Femur (tissue), 1 donor: ENCODE data around the gene PNMA6E.
"Not testable (repeated sequence)": the region's sequence is repeated elsewhere in the genome, so short reads cannot be mapped to it uniquely, and the experiment has no call there.

ENCODE experiments used
- DNase-seq: peaks from one replicate; pipeline ENCODE4 v3.0.0-alpha.2; 2017

PNMA6E gene

DNA sequence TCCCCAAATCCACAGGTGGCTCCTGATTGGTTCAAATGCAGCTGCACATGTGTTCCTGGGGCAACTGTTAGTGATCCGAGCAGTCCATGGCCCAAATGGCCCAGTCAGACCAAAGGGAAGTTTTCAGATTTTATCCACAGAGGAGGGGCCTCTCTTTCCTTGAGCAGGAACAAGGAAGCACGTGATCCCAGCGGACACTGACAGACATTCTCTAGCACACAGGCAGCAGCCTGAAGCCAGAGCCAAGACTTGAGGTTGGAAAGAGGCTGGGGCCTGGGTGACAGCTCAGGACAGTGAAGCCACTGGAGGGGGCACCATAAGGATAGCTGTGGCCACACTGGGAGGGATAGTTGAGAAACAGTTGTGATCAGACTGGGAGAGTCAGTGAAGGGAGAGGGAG, 6.6 kb upstream of the PNMA6E start:
- peak; percentile 14 for DNase-seq

DNA sequence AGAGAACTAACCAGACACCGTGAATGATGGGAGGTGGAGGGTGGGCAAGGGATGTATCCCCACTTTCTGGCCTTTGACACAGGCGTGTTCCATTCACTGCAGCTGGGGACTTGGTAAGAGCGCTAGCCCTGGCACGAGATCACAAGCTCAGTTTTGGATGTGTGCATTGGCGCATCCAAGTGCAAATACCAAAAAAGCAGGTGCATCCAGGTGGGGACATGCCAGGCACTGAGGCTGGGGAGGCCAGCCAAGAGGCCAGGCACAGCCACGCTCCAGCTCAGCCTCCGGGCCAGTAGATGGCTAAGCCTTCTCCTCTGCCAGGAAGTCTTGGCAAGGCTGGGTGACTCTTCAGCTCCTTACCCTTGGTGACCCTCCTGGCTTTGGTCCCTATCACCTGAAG, 5.8 kb upstream of the PNMA6E start:
- peak; percentile 8 for DNase-seq

DNA sequence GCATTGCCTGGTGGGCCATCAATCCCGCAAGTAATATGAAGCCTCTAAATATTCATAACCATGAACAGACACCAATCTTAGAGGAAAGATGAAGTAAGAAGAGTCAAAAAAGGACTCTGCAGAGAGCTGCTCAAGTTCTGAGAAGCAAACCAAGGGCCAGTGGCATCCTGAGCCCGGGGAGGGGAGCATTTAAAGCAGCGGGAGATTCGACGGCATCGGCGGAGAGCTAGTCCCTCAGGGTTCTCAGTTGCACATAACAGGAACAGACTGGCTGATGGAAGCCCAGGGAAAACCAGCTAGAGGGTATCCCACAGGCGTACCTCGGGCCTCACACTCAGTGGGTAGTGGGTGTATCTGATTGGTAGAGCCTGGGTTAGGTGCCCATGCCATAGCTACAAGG, 4.9 kb upstream of the PNMA6E start:
- peak; percentile 6 for DNase-seq

DNA sequence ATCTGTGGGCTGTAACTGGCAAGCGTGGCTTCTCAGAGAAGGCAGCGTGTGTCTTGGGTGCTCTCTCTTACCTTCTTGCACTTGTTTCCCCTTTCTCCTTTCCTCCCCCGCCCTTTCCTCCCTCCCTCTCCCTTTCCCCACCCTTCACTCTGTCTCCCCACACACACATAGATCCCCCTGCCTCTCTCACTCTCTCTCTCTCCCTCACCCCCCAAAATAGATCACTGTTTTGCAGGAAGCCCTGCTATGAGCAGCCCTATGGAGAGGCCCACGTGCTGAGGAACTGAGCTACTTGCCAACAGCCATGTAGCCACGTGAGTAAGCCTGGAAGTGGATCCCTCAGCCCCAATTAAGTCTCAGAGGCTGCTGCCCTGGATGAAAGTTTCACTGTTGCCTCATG, 4.3 kb upstream of the PNMA6E start:
- peak; percentile 12 for DNase-seq

DNA sequence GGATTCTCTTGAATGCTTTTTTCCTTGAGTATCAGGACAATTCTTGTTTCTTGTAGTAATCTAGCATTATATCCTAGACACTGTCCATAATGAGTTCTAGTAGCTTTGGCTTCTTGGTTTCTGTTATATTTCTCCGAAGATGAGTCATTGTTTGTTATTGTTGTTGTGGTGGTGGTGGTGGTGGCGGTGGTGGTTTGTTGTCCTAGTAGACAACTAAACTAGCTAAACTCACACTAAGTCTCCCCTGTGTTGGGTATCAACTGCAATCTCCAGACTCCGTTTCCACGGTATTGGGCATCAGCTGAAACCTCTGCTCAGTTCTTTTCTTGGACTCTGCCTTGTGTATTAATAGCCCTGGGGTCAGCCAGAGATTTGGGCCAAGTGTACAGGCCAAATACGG, 3.2 kb upstream of the PNMA6E start:
- DNase-seq: not testable (repeated sequence)

- no peak for DNase-seq
Observed at GRCh38 chrX:153400146-153401132, 711 bp downstream of the PNMA6E start.

GRCh38 chrX:153398275-153398960, 2.7 kb downstream of the PNMA6E start:
- no peak for DNase-seq

DNA sequence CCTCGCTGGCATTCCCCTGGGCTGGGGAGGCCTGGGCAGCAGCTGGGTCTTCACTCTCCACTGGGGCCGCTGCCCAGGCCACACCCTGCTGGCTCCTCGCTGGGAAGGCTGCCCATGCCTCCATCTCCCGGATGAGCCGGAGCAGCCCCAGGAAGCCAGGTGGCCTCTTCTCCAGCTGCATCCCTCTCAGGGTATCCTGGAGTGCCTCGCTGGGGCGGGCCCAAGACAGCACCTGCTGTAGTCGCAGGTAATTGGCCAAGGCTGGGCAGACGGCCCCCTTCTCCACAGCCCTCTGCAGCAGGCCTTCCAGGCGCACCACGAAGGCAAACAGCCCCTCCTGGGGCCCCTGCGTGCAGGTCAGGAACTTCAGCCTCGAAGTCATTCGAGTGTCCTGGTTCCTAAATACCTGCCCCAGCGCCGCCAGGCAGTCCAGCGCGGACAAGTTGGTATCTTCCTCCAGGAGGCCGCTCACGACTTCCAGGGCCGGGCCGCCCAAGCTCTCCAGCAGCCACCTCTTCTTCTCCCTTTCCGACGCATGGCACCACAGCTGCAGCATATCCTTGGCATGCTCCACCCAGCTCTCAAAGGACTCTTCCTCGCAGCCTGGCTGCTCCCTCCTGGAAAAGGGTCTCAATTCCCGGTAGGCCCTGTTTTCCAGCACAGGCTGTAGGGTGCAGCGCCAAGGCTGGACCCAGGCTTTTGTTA, 3.7 kb downstream of the PNMA6E start:
- no peak for DNase-seq

DNA sequence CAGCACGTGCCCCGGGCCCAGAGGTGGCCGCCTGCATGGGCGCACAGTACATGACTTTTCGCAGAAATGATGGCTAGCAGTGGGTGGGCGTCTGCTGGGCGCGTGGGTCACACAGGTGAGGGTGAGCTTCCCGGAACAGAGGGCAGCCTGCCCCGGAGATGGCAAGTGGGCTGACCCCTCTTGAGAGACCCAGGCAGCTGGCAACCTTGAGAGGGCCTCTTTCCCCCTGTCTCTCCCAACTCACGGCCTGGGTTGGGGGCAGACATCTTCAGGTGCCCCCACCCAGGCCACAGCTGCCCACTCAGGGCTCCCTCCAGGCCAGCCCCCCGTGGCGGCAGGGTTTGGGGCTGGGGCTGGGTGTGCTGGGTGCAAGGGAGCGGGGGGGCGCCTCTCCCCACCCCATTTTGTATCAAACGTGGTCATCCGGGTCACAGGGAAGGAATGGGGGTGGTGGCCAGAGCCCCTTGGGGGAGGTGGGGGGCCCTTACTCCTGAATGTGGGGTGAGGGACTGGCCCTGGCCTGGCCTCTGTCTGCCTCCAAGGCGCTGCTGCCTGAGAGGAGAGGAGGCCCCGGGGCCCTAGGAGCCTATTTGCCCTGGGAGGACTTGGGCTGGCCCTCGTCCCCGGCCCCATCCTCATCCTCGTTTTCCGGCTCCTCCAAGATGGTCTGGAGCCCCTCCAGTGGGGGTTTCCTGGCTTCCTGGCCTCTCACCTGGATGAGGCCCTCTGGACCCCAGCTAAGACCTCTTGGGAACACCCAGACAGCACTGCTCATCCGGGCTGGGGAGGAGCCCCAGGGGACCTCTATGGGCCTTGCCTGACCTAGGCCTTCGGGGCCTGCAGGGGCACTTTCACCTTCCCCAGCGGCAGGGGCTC, 4.6 kb downstream of the PNMA6E start:
- DNase-seq: no peak

DNA sequence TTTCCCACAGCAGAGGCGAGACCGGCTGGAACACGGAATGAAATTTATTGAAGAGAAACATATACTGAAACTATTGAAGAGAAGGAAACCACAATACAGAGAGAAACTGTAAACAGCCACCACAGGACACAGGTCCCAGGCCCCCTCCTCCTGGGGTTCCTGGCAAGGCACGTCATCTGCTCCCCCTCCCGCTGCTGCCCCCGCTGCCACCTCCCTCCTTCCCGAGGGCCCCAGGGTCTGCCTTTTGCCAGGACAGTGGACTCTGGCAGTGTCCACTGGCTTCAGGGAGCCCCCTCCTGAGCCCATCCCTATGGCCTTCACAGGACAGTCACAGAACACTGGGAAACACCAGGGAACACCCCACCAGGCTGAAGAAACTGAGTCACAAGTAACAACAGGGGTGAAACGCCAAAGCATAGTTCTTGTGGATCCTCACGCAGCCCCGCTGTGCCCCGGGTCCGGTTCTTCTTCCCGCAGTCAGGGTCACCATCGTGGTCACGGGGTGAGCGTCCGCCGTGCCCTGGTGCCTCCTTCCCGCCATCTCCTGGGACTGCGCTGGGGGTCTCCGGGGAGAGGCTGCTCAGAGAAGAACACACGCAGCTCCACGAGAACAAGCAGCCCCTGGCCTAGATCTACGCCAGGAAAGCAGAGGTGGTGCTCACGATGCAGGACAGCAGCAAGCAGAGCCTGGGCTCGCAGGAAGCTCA, 5.4 kb downstream of the PNMA6E start:
- no peak for DNase-seq

DNA sequence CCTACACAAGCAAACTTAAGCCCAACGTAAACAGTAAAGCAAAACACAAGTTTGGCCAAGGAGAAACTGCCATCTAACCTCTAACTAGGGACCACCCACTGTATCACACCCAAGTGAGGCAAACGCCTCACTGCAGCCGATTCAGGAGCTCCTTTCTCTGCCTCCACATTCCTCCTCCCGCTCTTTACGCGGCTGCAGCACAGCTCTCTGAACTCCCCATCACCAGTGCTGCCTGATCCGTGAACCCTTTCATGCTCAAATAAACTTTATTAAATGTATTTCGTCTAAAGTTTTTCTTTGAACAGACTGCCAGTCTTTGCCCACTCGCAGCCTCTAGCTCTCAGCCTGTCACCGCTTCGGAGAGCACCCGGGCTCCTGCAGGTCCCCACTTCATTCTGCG, 6.5 kb downstream of the PNMA6E start:
- no peak for DNase-seq

- no peak for DNase-seq
Observed at GRCh38 chrX:153392642-153393321, 8.4 kb downstream of the PNMA6E start.

DNA sequence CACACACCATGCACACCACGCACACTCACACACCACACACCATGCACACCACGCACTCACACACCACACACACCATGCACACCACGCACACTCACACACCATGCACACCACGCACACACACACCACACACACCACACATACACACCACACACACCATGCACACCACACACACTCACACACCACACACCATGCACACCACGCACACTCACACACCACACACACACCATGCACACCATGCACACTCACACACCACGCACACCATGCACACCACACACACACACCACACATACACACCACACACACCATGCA, 11.7 kb downstream of the PNMA6E start:
- DNase-seq: not testable (repeated sequence)

DNA sequence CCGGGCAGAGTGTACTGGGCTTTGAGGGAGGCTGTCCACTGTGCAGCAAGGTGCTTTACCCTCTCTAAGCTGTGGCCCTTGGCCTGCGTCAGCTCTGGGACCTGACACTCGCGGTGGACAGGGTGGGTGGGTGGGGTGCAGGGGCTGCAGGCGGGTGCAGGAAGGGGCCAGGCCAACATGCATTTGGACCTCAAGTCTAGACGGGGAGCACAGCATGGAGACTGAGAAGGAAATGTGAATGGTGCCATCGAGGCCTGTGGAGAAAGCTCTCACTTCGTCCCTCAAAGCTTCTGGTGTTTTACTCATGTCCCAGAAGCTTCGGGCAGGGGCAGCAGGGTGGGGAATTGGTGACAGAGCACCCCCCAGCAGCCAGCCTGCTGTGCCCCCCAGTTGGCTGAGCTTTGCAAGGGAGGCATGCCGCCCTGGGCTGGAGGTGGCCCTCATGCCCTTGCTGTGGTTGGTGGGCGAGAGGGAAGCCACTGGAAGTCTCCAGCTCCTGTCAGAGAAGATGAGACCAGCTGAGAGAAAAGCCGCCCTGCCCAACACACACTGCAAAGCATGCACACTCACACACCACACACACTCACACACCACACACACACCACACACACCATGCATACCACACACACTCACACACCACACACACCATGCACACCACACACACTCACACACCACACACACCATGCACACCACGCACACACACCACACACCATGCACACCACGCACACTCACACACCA, 12.3 kb downstream of the PNMA6E start:
- DNase-seq: no peak

DNA sequence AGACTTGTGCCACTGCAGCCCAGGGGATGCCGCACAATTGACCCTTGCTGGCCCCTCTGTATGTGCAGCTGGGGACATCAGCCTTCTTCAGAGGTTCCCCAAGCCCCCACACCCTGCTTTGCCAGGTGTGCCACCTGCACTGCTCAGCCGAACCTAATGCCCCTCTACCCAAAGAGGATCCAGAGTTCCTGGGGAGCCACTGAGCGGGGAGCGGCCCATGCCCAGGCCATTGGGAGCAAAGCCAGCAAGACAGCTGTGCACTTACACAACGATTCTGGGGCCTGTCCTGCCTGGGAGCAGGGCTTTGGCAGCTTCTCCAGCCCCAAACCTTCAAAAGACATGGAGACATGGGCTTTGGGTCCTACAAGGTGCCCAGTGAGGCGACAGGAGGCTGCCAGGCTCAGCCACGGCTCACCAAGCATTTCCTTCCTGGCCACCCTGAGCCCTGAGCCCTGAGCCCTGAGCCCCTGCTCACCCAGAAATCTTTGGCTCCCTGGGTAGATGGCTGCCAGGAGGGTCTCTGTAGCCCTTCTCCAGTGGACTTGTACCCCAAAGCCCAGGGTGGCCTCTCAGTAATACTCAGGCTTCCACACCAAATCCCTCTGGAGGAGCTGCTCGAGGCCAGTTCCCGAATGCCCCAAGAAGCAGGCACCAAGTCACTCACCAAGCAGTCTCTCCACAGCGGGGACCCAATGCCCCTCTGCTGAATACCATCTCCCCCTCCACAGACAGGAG, 13.0 kb downstream of the PNMA6E start:
- no peak for DNase-seq

DNA sequence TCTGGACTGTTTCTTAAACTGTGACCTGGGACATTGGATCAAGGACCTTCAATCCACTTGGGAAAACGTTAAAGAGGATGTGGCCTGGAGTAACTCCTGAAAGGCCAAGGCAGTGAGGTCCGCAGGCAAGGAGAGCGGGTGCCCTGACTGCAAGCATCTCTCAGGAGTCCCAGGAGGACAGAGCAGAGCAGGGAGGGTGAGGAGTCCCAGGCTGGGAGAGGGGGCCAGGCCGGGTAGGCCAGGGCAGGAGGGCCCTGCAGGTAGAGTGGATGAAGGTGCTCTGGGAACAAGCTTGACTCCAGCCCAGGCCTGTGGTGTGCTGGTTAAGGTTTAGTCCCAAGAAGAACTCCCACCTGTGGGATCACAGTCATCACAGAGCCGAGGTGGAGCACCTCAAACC, 13.8 kb downstream of the PNMA6E start:
- no peak for DNase-seq

GRCh38 chrX:153386097-153386496, 15.1 kb downstream of the PNMA6E start:
- no peak for DNase-seq

DNA sequence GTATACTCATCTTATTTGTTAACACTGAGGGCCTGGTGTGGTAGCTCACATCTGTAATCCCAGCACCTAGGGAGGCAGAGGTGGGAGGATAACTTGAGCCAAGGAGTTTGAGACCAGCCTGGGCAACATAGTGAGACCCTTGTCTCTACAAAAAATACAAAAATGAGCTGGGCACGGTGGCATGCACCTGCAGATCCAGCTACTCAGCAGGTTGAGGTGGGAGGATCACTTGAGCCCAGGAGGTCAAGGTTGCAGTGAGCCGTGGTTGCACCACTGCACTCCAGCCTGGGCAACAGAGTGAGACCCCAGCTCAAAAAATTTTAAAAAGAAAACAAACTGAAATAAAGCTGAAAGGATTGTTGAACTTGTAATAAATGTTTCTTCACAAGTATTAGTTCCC, 16.2 kb downstream of the PNMA6E start:
- not testable (repeated sequence) for DNase-seq

DNA sequence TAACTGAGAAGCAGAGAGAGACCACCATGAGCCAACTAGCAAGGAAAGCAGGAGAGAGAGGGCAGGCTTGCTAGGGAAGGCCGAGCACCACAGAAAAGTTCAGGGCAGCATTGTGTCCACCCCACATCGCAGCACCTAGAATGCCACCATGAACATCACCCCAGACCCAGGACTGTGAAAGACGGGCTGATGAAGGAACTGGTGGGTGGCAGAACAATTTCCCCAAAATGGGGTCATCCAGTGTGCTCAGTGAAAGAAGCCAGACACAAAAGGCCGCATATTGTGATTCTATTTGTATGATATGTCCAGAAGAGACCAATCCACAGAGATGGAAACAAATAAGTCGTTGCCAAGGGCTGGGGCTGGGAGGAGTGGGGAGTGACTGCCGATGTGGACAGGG, 16.8 kb downstream of the PNMA6E start:
- DNase-seq: no peak
